GM18858 (cell line): ENCODE results near the gene CYCS.
A peak's percentile ranks its signal among the peaks of the same experiment; 100 is the strongest.
"Not testable (repeated sequence)": the region's sequence is repeated elsewhere in the genome, so short reads cannot be mapped to it uniquely, and the experiment has no call there.

Experiments
- ATAC-seq: cut with Tn5 transposase; IDR thresholded peaks from one replicate; pipeline ENCODE4 v1.9.1; 2021; ENCODE audit not compliant: unreplicated experiment

CYCS gene

DNA sequence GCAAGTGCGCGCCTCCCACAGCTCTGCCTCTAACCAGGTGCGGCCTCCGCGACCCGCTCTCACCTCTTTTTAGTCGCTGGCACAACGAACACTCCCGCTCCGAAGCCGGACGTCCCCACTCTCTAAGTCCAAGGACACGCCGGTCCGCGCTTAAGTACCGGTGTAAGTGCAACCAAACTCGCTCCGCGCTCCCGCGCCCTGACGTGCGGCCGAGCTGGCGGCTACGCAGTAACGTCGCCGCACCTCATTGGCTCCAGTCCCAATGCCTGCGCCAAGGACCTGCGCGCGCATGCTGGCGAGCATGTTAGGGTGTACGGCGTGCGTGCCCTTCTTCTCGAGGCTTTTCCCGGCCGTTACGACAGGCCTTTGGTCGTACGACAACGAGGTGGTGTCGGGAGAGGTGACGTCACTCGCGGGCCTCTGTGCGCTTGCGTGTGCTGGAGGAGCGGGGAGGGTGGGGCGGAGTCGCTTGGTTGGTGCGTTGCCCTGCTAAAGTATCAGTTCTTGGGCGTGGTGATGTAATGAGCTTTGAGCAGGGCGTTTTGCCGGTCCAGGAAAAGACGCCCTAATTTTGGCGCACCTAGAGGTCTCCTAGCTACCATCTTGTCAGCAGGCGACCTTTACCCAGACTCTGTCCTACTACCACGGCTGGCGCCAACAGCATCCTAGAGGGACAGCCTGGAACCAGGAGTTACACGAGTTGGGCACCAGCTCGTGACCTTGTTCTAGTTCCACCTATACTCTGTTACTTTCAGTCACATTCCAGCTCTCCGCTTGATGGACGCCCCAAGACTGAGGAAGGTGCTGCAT, at the start of gene CYCS:
CYCS (minus strand) TSS at position 124 of the 810 bp plus-strand sequence. CDS start 1,141 bp downstream, outside the sequence.
- peak; percentile 92 for ATAC-seq

DNA sequence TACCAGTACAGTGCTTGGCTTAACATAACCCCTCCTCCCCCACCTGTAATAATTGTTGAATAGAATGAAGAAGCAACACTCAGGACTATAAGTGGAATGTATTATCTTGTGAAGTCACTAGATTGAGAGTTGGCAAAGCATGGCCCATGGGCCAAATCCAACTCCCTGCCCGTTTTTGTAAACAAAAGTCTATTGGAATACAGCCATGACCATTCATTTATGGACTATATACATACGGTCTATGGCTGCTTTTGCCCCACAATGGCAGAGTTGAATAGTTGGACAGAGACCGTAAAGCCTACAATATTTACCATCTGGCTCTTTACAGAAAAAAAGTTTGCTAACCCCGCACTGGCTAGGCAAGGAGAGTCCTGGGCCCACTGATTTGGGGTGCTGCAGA, 48.1 kb upstream of the CYCS start:
- ATAC-seq: no peak

DNA sequence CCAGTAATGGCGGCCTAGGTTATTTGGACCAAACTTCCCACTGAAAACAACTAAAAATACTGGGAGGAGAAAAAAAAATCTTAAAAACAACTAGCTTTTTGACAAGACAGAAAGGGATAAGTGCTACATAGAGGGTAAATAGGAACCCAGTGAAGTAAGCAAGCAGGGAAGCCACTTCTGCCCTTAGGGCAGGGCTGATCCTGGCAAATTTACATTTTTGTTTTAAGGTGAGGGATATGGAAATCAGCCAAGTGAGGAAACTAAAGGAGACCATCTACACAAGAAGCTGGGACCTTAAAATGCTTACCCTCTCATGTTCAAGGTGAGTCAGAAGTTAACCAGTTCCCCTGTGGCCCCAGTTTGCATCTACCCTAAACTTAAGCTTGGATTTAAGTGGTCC, 46.5 kb upstream of the CYCS start:
- no peak for ATAC-seq

DNA sequence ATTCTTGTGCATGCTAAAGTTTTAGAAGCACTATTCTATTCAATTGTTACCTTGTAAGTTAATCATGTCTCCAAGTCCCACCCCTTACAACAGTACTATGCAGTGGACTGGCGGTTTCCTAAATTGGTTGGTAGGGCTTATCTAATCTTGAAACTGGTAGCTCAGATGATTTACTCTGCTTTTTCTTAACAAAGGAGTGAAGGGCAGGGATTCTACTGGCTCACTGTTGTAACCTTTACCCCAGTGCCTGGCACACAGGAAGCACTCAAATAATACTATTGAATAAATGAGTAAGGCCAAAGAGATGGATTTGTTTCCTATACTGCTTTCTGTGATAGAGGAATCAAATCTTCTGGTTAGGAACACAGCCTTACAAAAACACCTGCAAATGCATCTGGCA, 46.0 kb upstream of the CYCS start:
- ATAC-seq: no peak

DNA sequence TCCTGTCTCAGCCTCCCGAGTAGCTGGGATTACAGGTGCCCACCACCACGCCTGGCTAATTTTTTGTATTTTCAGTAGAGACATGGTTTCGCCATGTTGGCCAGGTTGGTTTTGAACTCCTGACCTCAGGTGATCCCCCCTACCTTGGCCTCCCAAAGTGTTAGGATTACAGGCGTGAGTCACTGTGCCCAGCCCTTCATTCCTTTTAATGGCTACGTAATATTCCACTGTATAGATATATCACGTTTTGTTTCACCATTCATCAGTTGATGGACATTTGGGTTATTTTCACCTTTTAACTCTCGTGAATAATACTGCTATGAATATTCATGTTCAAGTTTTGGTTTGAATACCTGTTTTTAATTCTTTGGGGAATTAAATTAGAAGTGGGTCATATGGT, 44.6 kb upstream of the CYCS start:
- no peak for ATAC-seq

DNA sequence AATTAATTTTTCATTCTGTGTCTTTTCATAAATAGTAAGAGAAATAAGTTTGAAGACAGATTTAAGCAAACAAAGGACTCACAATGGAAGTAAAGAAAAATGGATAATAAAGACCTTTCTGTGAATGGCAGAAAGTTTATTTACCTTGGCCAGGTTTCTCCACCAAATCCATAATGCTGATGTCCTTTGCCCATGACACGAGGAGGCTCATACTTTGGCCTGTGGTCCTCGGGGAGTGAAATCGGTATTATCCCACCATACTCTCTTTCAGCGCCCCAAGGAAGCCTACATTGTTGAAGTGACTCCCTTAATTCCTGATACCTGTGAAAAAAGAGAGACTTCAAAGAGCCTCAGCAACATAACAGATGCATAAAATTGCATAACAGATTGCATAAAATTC, 43.1 kb upstream of the CYCS start:
- ATAC-seq: no peak

DNA sequence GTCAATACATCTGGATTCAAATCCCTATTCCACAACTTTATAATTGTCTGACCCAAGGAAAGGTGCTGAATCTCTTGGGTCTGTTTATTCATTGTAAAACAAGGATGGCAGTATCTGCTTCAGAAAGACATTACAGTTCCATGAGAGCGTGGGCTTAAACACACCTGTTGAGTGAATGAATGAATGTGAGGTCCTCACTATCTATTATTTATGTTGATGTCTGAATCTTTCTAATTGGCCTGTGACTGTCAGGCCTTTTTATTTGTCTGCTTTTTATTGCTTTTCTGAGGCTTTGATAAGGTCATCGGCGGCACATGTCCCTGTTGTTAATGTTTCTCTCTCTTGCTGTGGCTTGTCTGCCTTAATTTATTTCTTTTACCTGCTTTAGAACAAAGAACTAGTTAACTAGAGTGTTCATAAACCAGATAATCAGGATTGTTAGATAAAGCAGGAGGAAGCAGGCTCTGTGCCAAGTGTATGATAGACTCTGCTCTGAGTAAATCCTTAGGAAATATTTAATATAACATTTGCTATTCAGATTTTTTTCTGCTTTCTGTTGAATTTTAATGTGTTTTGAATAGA, 42.3 kb upstream of the CYCS start:
- no peak for ATAC-seq

DNA sequence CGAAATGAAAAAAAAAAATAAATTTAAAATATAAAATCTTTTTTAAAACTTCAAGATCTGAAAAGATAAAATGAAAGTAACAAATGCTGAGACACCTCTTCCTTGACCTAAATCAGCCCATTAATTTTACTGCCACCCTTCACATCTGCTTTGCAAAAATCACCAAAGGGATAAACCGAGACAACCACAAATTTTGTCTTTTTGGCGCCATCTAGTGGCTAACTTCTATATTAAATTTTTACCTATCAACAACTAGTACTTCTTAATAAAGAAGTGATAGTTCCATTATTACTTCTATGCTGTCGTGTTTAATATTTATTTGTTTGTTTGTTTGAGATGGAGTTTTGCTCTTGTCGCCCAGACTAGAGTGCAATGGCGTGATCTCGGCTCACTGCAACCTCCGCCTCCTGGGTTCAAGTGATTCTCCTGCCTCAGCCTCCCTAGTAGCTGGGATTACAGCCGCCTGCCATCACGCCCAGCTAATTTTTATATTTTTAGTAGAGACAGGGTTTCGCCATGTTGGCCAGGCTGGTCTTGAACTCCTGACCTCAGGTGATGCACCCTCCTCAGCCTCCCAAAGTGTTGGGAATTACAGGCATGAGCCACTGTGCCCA, 35.0 kb upstream of the CYCS start:
- not testable (repeated sequence) for ATAC-seq

DNA sequence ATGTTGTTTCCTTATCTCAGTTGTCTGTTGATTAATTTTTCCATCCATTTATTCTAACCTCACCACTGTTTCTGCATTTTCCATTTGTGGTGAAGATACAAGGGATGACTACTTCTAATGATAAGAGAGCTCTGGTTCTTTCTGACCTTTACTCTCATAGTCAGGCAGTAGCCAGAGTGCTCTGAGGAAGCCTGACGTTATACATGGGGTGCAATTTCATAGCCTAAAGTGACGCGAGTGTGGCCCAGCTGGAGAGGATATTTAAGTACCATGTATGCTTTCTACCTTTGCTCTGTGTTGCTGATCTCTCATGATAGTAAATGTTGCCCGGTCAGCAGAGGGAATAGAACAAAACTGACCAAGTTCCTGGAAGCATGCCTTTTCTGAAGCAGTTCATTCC, 33.9 kb upstream of the CYCS start:
- no peak for ATAC-seq

DNA sequence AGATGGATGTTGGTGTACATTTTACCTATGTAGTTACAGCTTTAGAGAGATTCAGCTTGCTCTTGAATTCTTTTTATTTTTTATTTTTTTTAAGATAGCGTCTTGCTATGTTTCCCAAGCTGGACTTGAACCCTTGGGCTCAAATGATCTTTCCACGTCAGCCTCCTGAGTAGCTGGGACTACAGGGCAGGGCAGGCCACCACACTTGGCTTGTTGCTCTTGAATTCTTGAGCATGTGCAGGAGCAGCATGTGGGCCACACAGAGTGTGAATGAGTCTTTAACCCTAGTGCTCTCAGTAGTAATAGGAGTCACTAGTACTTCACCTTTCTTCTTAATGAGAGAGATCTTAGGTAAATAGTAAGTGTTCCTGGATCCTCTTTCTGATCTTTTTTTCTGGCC, 26.7 kb upstream of the CYCS start:
- ATAC-seq: no peak

DNA sequence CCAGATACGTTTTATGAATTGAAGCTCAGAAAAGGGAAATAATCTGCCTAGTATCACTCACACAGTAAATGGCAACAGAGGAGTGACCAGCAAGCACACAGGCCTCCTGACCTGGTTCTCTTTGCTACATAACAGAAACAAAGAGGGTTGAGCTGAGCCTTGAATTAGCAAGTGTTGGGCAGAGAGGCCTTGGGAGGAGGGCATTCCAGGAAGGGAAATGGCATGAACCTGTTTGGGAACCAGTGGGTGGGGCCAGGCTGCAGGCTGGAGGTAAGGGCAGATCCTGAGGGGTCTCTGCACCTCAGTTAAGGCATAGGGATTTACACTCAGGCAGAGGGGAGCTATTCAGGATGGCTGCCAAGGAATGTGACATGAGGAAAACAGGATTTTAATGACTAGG, 24.8 kb upstream of the CYCS start:
- ATAC-seq: no peak

DNA sequence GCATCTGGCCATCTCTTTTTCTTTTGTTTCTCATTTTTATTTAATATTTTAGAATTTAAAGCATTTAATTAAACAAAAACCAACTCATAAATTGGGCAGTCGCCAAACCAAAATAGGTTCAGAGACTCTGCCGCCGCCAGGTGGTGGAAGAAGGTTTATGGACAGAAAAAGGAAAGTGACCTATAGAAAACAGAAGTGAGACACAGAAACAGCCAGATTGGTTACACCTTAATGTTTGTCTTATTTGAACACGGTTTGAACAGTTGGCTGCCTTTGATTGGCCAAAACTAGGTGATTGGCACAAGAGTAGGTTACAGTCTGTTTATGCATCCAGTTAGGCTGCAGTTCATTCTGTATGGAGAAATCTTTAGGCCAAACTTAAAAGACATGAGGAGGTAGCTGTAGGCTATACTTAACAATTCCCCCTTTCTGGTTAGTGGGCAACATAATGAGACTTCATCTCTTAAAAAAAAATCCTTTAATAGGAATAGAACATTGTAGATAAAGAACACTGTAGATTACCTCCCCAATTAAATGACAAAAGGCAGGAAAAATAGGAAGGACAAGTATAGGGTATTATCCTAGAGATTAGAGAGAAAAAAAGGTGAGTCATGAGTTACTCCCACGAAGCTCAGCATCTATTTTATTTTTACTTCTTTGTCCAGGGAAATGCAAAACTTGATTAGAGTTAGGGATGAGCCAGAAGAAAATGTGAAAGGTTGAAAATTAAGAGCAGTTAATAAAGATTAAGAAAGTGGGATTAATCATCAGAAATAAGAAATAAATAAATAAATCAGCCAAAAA, 23.9 kb upstream of the CYCS start:
- no peak for ATAC-seq

DNA sequence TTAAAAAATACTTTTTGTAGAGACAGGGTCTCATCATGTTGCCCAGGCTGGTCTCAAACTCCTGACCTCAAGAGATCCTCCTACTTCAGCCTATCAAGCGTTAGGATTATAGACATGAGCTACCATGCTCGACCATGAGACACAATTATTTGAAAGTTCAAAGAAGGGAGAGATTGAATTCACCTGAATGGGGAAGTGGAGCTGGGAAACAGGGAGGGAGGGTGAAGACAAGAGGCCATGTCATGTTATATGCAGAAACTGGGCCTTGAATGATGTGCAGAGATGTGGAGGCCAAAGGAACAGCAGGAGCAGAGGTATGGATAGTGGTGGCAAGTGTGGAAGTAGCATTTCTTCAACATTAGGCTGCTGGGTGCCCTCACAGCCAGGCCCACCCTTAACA, 18.7 kb upstream of the CYCS start:
- no peak for ATAC-seq

DNA sequence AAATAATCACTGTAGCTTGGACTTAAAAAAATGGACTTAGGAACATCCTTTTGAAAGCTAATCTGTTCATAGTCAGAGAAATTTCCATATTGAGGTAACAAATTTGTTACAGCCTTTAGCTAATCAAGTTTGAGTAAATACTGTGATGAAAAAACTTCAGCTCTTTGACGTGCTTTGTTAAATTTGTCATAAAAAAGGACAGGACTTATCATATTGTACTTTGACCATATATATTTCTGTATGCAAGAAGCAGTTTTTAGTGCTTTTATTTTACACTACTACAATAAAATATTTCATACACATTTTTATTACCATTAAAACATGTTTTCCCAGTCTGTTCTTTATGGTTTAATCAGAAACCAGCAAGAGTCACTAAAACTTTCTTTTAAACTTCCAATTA, 14.5 kb upstream of the CYCS start:
- ATAC-seq: no peak

DNA sequence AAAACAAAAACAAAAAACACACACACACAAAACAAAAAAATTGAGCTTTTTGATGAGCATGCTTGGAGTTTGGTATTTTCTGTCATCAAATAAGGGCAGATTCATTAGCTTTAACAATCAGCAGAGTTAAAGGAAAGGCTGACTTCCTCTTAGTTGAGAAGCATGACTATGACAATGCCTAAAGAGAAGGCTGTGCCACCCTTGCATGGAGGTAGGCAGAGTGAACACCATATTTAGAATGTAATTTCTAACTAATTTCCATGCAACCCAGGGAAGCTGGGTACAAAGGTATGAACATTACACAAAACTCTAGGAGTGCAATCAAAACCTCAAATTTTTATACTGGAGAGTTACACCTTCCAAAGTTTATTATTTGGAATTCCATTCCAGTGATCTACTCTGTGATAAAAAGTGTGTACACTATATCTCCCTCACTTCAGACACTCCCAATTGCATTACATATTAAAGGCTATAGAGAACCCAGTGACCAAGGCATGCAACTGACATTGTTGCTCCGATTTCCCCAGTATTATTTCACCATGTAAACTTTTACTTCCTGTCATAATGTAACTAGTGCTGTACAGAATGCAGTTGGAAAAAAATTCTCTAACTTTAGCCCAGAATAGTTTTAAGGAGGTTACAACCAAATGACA, 9.4 kb upstream of the CYCS start:
- ATAC-seq: no peak

DNA sequence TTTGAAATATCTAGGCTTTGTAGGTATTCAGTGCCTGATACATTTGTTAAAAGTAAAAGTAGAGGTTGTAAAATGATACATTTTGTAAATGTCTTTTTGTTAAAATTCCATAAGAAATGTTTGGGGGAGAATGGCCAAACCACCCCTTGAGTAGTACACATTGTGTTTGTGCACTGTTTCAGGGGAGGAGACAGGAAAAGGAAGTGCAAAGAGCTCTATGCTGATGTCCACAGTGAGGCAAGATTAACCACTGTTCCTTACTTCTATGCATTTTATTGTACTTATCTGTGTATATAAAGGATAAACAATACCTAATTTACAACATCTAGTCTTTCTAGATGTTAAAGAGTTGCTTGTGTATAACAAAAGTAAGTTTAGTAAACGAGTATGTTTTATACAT, 7.4 kb upstream of the CYCS start:
- ATAC-seq: no peak

DNA sequence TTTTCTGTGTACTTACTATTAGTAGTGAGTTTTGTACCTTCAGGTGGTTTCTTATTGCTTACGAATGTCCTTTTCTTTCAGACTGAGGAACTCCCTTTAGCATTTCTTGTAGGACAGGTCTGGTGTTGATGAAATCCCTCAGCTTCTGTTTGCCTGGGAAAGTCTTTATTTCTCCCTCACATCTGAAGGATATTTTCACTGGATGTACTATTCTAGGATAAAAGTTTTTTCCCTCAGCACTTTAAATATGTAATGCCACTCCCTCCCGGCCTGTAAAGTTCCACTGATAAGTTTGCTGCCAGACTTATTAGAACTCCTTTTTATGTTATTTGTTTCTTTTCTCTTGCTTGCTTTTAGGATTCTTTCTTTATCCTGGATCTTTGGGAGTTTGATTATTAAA, 1.7 kb upstream of the CYCS start:
- ATAC-seq: no peak

DNA sequence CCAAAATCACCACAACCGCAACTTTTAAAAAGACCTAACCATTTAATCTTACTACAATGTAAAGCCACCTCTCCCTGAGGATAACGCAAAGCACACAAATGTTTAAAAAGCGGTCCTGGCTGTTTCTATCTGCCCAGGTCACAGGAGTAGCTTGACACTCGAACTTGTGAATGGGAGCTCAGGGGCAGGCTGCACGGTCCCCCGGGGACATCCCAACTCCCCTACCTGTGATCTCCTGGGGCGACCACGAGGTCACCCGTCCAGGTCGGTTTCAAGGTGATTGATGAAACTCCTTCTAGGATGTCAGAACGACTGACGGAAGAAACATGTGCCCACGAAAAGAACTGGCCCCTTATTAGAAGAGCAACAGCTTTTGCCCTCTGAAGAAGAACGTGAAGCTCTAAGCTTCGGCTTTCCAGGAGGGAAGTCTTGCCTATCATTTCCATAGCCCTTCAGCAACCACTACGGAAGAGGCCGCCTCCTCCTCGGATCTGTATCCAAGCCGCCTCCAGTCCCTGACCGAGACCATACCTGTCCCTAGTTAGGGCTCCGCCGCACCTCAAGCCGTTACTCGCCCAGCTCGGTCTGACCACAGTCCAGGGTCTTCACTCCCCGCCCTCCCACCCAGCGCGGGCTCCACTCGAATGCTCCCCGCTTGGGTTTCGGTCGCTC, 459 bp downstream of the CYCS start:
- peak; percentile 2 for ATAC-seq

DNA sequence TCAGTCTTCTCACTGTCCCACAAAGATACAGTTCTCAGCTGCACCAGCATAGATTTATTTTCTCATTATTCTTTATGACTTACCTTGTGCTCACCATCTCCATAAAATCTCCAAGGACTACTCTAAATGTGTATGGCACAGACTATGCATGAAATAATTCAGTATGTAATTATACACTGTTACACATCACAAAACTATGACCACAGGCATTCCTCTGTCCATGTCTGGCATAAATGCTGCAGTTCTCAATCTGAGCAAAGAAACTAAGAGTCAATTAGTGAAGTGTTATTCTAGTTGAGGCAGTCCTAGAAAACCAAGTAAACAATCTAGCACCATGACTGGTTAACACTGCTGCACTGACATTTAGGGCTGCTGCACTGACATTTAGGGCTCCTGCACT, 2.7 kb downstream of the CYCS start:
- ATAC-seq: no peak

DNA sequence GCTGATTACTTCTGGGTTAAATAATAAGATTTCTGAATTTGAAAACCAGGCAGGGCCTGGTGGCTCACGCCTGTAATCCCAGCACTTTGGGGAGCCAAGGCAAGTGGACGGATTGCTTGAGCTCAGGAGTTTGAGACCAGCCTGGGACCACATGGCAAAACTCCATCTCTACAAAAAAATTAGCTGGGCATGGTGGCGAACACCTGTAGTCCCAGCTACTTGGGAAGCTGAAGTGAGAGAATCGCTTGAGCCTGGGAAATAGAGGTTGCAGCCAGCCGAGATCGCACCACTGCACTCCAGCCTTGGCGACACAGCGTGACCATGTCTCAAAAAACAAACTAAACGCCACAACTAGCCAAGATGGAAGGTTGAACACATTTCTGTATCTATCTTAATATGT, 3.5 kb downstream of the CYCS start:
- ATAC-seq: no peak

DNA sequence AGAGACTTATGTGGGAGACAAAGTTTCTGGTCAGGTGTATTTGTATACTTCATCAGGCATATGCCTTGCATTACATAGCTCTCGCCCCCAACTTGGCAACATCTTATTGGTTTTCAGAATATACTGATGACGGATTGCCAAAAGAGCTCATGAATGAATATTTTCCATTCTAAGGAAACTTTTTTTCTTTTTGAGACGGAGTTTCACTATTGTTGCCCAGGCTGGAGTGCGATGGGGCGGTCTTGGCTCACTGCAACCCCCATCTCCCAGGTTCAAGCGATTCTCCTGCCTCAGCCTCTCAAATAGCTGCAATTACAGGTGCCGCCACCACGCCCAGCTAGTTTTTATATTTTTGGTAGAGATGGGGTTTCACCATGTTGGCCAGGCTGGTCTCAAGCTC, 6.0 kb downstream of the CYCS start:
- no peak for ATAC-seq
